ENCODE measurements around the gene KNTC1.
"Not testable (repeated sequence)": the region's sequence is repeated elsewhere in the genome, so short reads cannot be mapped to it uniquely, and the experiment has no call there.

KNTC1 gene

DNA sequence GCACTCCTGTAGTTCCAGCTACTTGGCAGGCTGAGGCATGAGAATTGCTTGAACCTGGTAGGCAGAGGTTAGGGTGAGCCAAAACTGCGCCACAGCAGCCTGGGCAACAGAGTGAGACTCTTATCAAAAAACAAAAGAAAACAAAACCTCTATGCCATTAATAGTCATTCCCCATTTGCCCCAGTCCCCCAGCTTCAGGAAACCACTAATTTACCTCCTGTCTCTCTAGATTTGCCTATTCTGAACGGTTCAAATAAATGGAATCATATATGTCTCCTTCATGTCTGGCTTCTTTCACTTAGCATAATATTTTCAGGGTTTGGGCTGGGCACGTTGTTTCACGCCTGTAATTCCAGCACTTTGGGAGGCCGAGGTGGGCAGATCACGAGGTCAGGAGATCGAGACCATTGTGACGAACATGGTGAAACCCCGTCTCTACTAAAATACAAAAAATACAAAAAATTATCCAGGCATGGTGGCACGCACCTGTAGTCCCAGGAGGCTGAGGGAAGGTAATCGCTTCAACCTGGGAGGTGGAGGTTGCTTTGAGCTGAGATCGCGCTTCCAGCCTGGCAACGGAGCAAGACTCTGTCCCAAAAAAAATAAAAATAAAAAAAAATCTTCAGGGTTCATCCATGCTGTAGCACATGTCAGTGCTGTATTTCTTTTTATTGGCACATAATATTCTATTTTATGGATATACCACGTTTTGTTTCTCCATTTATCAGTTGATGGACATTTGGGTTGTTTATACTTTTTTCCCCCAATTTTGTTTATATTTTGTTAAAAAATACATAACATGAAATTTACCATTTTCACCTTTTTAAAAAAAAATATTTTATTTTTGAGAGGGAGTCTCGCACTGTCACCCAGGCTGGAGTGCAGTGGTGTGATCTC, 31.9 kb downstream of the KNTC1 start:
- H3K79me2 ChIP-seq = no peaks in the 10 kb centered on the region
- H3K36me3 ChIP-seq (ENCODE audit: control insufficient read depth, insufficient read depth, low read length) = no peaks in the 10 kb centered on the region
- H3K4me1 ChIP-seq = no peaks in the 10 kb centered on the region
- H3K4me3 ChIP-seq (ENCODE audit: low read depth, low read length) = no peak overlapping the region
- no peaks in the 10 kb centered on the region for H3K27me3 ChIP-seq (ENCODE audit: control insufficient read depth, insufficient read depth, low read length)
- no peak overlapping the region for H3K27ac ChIP-seq
- H2AFZ ChIP-seq = no peak overlapping the region
- H3K9me3 ChIP-seq (ENCODE audit: control insufficient read depth, low read length) = no peaks in the 10 kb centered on the region
- H3K4me2 ChIP-seq (ENCODE audit: low read length) = no peak overlapping the region
- TF ChIP-seq, protein P1, sequence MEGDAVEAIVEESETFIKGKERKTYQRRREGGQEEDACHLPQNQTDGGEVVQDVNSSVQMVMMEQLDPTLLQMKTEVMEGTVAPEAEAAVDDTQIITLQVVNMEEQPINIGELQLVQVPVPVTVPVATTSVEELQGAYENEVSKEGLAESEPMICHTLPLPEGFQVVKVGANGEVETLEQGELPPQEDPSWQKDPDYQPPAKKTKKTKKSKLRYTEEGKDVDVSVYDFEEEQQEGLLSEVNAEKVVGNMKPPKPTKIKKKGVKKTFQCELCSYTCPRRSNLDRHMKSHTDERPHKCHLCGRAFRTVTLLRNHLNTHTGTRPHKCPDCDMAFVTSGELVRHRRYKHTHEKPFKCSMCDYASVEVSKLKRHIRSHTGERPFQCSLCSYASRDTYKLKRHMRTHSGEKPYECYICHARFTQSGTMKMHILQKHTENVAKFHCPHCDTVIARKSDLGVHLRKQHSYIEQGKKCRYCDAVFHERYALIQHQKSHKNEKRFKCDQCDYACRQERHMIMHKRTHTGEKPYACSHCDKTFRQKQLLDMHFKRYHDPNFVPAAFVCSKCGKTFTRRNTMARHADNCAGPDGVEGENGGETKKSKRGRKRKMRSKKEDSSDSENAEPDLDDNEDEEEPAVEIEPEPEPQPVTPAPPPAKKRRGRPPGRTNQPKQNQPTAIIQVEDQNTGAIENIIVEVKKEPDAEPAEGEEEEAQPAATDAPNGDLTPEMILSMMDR (IDR thresholded peaks at IDR 0.05) = no peak
- H3K9ac ChIP-seq = no peak overlapping the region

DNA sequence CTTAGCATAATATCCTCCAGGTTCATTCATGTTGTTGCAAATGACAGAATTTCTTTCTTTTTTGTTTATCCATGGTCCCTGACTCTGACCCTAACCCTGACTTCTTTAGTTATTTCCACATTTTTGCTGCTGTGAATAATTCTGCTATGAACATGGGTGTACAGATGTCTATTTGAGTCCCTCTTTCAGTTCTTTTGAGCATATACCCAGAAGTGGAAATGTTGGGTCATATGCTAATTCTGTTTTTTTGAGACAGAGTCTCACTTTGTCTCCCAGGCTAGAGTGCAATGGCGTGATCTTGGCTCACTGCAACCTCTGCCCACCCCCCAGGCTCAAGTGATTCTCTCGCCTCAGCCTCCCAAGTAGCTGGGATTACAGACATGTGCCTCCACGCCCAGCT, 33.1 kb downstream of the KNTC1 start:
- no peak overlapping the region for H3K4me2 ChIP-seq (ENCODE audit: low read length)
- no peak overlapping the region for H2AFZ ChIP-seq
- TF ChIP-seq, protein P1 (IDR thresholded peaks at IDR 0.05) = no peak
- H3K36me3 ChIP-seq (ENCODE audit: control insufficient read depth, insufficient read depth, low read length) = no peaks in the 10 kb centered on the region
- no peaks in the 10 kb centered on the region for H3K27me3 ChIP-seq (ENCODE audit: control insufficient read depth, insufficient read depth, low read length)
- no peaks in the 10 kb centered on the region for H3K79me2 ChIP-seq
- H3K4me1 ChIP-seq = no peaks in the 10 kb centered on the region
- no peak overlapping the region for H3K27ac ChIP-seq
- no peak overlapping the region for H3K4me3 ChIP-seq (ENCODE audit: low read depth, low read length)
- H3K9me3 ChIP-seq (ENCODE audit: control insufficient read depth, low read length) = no peaks in the 10 kb centered on the region
- H3K9ac ChIP-seq = no peak overlapping the region

DNA sequence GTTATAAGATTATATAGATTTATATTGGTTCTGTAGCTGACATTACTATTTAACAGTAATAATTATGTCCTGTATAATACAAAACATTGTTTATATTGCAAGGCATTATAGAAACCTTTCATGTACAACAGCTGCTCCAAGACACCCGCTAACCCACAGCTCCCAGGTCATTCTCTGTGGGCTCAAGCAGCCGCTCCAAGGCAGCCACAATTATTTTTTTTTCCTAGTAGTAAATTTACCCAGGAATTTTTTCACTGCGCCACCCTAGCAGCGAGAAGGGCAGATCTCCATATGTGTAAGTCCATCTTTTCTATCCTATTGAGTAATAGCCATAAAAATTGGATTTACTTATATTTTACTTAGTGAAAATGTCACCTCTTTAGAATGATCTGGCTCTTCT, 36.3 kb downstream of the KNTC1 start:
- TF ChIP-seq, protein P1 (IDR thresholded peaks at IDR 0.05) = no peak
- no peaks in the 10 kb centered on the region for H3K4me1 ChIP-seq
- H3K27ac ChIP-seq = no peak overlapping the region
- H3K9me3 ChIP-seq (ENCODE audit: control insufficient read depth, low read length) = no peaks in the 10 kb centered on the region
- no peaks in the 10 kb centered on the region for H3K36me3 ChIP-seq (ENCODE audit: control insufficient read depth, insufficient read depth, low read length)
- H2AFZ ChIP-seq = no peak overlapping the region
- H3K27me3 ChIP-seq (ENCODE audit: control insufficient read depth, insufficient read depth, low read length) = no peaks in the 10 kb centered on the region
- no peak overlapping the region for H3K9ac ChIP-seq
- no peak overlapping the region for H3K4me3 ChIP-seq (ENCODE audit: low read depth, low read length)
- no peaks in the 10 kb centered on the region for H3K79me2 ChIP-seq
- H3K4me2 ChIP-seq (ENCODE audit: low read length) = no peak overlapping the region

DNA sequence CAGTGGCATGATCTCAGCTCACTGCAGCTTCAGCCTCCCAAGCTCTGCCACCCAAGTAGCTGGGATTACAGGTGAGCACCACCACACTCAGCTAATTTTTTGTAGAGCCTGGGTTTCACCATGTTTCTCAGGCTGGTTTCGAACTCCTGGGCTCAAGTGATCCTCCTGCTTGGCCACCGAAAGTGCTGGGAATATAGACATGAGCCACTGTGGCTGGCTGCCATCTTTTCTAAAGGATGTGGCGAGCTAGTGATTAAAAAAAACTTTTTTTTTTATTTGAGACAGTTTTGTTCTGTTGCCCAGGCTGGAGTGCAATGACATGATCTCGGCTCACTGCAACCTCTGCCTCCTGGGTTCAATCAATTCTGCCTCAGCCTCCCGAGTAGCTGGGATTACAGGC, 39.8 kb downstream of the KNTC1 start:
- H3K27me3 ChIP-seq (ENCODE audit: control insufficient read depth, insufficient read depth, low read length); H3K9me3 ChIP-seq (ENCODE audit: control insufficient read depth, low read length); H3K36me3 ChIP-seq (ENCODE audit: control insufficient read depth, insufficient read depth, low read length); H3K27ac ChIP-seq; H3K4me3 ChIP-seq (ENCODE audit: low read depth, low read length); H3K4me2 ChIP-seq (ENCODE audit: low read length); H3K4me1 ChIP-seq; H3K9ac ChIP-seq; H3K79me2 ChIP-seq; H2AFZ ChIP-seq: not testable (repeated sequence)

DNA sequence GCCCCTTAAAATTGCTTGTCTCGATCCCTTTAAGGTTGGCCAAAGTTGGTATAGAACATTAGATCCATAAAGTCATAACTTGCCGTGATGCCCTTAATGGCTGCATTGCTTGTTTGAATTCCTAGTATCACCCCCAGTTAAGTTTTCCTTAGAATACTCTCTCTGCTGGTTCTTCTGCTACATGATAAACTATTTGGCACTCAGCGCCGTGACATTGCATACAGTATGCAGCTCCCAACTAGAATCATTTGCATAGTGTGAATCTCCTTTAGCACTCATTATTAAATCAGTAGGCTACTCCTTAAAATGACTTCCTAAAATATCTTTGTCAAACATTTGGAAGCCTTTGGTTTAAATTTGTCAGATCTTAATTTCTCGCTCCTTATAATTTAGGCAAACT, 42.2 kb downstream of the KNTC1 start:
- H3K4me1 ChIP-seq = no peaks in the 10 kb centered on the region
- H3K4me3 ChIP-seq (ENCODE audit: low read depth, low read length) = no peak overlapping the region
- H3K9ac ChIP-seq = no peak overlapping the region
- H3K4me2 ChIP-seq (ENCODE audit: low read length) = no peak overlapping the region
- no peaks in the 10 kb centered on the region for H3K9me3 ChIP-seq (ENCODE audit: control insufficient read depth, low read length)
- no peak overlapping the region for H3K27ac ChIP-seq
- TF ChIP-seq, protein P1 (IDR thresholded peaks at IDR 0.05) = no peak
- H2AFZ ChIP-seq = no peak overlapping the region
- no peaks in the 10 kb centered on the region for H3K79me2 ChIP-seq
- no peaks in the 10 kb centered on the region for H3K27me3 ChIP-seq (ENCODE audit: control insufficient read depth, insufficient read depth, low read length)
- no peaks in the 10 kb centered on the region for H3K36me3 ChIP-seq (ENCODE audit: control insufficient read depth, insufficient read depth, low read length)

DNA sequence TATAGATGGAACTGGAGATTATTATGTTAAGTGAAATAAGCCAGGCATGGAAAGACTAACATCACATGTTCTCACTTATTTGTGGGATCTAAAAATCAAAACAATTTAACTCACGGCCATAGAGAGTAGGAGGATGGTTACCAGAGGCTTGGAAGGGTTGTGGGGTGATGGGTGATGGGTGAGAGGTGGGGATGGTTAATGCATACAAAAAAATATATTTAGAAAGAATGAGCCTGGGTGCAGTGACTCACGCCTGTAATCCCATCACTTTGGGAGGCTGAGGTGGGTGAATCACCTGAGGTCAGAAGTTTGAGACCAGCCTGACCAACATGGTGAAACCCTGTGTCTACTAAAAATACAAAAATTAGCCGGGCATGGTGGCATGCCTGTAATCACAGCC, 43.0 kb downstream of the KNTC1 start:
- not testable (repeated sequence) for H3K36me3 ChIP-seq (ENCODE audit: control insufficient read depth, insufficient read depth, low read length)

More for the DNA sequence above, 43.0 kb downstream of the KNTC1 start:
- H2AFZ ChIP-seq; H3K79me2 ChIP-seq; H3K9me3 ChIP-seq (ENCODE audit: control insufficient read depth, low read length); H3K4me3 ChIP-seq (ENCODE audit: low read depth, low read length); H3K9ac ChIP-seq; H3K4me1 ChIP-seq; H3K27ac ChIP-seq; H3K4me2 ChIP-seq (ENCODE audit: low read length); H3K27me3 ChIP-seq (ENCODE audit: control insufficient read depth, insufficient read depth, low read length): not testable (repeated sequence)
